AML-193 (cell line): ENCODE data around the gene CFAP53.

Experiments used
- DNase-seq, 2 experiments: peaks; one replicate each; lab custom pipeline; 2025; lab: John Stamatoyannopoulos, UW

The CFAP53 gene

DNA sequence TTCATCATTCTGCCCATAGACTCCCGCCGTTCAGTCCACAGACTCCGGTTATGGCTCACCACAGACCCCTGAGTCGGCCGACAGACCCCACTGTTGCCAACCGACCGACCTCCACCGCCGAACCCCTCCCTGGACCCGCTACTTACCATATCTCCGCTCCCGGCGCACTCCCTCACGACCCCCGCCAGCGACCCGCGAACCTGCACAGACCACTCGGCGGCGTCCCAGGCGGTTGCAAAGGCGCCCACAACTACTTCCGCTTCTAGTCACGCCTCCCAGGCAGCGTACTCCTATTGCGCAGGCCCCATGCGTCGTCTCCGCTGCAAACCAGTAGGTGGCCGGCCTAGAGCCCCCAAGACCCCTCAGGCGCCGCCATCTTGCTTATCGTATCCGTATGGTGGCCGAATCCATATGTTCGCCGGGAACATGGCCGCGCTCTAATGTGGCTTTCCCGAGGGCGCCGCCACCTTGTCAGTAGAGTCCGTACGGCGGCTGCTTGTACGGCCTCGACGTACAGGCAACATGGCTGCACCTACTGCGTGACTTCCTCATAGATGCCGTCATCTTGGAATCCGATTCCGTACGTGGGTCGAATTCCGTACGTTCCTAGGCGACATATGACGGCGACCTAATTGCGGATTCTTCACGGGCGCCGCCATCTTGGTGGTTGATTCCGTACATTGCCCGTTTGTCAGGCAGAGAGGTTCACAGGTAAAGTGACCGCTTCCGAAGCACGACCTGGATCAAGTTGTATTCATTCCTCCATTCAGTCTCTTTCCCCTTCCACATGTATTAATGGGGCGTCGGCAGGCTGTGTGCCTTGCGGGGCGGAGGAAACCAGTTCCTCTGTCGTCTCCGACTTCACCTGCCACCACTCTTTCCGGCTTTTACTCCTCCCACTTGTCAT lies 21.4 kb upstream of the CFAP53 start, which contains the start of gene CXXC1:
Gene CXXC1, minus strand, starts transcription at position 252 of the 907 bp plus-strand sequence. Its CDS starts 103 bp downstream, at position 149.
- DNase-seq, result peak; percentile 97

DNA sequence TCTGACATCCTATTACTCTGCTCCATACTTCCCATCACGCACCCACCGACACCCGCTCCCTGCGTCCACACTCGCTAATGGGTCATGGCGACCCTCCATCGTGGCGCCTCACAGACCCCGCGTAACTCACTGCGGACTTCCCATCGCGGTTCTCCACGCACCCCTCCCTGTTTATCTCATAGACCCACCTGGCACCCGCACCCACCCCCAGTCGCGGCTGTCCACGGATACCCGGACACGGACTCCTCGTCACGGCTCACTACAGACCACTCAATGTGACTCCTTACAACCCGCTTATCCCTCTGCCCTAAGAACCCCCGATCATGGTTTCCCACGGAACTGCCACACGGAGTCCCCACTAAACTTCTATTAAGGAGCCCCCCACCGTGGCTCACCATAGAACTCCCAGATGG lies 20.7 kb upstream of the CFAP53 start:
- DNase-seq, result no peak

DNA sequence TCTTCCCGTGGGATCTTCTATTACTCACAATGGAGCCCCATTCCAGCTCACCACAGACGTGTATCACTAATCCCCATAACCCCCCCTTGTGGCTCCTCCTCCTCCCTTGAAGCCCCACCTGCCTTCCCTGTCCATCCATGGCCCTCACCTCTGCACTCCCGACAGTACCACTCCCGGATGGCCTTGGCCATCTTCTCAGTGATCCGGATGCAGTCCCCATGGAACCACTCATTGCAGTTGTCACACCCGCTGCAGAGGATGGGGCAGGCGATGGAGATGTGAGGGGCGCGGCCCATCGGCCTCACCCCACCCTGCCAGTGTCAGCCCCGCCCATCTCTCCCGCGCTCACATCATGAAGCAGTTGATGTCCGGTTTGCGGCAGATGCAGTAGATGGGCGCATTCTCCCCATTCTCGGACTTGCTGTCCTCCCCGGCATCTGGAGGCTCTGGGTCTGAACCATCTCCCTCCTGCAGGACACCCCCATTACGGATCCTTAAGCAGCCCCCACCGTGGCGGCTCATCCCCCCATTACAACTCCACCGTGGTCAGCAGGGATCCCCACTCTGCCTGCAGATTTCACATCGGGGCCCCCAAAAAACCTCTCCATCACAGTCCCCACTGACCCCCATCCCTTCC lies 20.2 kb upstream of the CFAP53 start:
- no peak for DNase-seq

DNA sequence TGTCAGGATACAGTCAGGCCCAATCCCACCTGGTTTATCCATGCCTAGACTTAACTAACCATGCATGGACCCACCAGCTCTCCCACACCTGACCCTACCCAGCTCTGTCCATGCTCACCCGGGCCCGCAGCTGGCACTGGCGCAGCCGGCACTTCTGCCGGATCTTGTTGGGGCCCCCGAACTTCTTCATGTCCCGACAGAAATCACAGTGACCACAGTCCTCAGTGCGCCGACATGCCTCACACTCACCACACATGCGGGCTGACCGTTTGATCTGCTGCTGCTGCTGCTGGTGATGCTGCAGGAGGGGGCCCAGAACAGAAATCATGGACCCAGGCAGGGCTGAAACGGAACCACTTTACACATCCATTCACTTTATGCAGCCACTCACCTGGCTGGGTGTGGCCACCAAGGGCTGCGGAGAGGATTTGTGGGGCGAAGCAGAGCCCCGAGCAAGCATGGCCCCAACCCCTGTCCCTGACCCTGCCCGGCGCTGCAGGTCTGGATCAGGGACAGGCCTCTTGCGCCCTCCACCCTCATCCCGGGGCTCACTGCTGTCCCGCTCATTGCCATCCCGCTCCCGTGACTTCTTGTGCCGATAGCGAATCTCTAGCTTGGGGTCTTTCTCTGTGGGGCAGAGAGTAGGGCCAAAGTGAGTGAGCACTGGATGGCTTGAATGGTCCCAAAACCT lies 19.5 kb upstream of the CFAP53 start:
- no peak for DNase-seq

DNA sequence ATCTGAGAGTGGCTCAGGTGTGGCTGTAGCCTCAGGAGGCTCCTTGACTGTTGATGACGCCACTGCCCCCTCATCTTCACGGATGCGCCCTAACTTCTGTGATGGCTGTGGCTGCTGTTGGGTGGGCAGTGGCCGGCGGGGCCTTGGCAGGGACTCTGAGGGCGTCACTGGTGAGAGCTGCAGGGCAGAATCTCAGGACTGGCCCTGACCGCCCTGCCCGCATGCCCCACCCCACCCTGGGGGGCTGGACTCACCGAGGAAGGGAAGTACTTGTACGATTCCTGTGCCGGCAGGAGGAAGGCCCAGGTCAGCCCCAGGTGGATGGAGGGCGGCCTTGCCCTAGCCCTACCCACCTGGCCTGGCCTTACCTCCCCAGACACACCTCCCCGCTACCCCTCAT lies 18.8 kb upstream of the CFAP53 start:
- no peak for DNase-seq

DNA sequence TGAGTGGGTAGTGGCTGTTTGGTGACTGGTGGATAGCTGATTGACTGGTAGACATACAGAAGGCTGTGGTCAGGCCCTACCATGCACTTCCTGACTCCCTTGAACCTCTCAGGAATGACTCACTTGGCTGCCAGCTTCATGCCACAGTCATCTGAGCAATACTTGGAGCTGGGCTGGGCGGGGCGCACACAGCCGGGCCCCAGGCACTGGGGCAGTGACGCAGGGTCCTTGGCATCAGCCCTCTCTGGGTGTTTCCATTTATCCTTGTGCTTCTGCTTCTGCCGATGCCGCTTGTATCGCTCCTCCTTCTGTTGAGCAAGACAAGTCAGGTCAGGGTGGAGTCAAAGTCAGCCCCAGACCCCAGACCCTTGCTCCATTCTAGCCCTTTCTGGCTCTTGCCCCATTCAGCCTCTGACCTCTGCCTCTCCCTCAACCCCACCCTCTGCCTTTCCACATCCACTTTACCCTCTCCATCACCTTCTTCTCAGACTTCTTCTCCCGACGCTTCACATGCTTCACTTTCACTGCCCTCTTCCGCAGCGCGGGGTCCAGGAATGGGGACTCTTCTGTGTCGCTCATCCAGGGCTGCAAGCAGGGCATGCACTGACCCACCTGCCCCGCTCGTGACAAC lies 18.1 kb upstream of the CFAP53 start:
- DNase-seq, result no peak

DNA sequence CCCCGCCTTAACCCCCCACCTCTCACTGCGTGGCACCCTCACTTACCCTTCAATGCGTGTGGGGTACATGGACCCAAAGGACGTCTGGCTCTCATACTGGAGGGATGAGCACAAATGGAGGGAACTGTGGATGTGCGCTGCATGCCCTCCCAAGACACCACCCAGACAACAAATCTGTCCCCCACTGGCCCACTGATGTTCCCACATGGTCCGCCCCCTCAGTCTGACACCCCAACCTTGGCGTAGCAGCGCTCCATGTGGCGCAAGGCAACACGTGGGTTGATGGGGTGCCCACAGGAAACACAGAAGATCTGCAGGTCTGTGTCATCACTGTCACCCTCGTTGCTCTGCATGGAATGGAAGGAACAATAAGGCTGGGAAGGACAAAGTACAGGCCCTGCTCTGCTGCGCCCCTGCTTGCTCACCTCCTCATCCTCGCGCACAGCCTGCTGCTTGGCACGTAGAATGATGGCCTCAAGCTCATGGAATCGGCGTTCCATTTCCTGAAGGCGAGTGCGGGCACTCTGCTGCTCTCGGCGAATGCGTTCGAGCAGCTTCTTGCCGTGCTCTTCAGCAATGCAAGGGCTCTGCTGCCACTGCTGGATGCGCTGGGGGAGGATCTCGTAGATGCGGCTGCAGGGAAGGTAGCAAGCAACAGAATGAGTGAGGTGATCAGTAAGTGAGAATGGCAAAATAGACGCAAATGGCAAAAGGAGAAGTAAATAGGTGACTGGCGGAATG lies 17.3 kb upstream of the CFAP53 start:
- no peak for DNase-seq

DNA sequence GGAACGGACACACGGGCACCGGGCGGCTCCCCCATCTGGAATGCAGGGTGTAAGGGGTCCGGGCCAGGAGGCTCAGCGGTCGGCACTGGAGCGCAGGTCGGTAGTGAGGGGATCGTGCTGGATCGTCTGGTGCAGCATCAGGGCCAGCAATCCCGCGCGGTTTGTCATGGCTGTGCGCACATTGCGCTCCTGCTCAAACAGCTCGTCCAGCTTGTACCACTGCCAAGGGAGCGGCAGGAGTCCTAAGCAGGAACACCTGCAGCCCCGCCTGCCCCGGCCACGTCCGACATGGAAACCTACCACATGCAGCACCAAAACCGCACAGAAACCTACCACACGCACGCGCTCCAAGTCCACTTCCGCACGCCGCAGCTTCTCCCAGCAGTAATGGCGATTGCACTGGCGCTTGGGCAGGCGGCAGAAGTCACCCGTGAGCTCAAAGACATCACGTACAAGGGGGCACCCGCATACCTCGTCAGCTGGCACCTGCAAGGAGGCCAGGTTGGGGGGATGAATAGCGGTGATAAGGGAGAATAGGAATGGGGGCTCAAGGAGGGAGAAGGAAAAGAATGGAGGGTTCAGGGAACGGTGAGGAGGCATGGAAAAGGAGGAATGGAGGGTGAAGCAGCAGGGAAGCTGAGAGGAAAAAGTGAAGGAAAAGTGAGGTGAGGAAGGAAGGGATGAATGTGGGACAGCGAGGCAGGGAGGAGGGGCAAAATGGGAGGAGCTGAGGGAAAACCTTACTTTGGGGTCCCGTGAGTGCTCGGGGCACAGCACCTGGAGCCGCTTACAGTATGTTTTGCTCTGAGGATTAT lies 16.4 kb upstream of the CFAP53 start:
- DNase-seq, result no peak

DNA sequence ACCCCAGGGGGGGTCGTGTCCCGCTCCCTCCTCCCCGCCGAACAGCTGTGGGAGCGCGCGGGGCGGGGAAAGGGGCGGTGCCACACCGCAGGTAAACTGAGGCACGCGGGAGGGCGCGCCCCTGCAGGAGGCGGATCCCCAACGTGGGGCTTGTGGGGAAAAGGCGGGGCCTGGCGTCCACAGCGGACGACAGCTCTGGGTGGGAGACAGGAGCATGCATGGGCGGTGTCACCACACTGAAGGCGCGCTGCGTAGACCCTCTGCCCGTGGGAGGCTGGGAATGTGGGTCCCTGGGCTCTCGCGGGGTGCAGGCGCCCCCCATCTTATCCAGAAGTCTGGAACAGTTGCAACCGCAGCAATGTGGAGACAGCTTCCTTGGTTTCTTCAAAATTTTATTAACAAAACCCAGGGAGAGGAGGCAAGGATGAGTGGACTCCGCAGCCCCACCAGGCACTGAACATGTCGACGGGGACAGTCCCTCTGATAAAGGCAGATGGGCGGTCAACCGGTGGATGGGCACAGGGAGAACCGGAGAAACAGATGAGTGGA lies 15.8 kb upstream of the CFAP53 start:
- DNase-seq, result no peak

DNA sequence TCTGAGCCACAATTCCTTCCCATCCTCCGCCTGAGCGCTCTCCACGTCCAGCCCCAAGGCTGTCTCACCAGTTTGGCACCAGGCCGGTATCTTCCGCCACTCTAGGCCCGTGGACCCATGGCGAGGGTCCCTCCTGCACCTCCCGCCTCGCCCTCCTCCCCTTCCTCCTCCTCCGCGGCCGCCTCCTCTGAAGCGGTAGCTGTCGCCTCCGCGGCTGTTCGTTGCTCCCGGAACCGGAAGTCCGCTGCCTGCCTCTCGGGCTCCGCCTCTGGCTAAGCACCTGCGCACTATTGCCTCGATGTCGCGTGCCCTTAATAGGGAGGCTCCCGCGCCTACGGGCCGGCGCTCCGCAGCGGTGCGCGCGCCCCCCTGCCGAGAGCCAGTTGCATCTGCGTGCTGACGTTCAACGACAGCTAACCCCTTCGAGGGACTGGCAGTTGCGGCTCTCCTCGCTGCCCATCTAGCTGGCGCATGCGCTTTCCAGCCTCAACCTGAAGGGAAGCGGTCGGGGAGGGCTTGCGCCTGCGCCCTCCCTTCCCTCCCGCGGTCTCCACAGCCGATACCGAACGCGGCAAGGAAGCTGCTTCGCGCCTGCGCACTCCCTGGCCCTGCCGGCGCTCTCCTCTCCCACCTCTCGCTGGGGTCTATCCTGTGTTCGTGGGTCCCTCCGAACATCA lies 15.1 kb upstream of the CFAP53 start, which contains the start of gene MBD1:
Gene MBD1, minus strand, starts transcription at position 229 of the 677 bp plus-strand sequence. CDS start 1,531 bp downstream, outside the sequence.
- peak; percentile 94 to 96 for DNase-seq

DNA sequence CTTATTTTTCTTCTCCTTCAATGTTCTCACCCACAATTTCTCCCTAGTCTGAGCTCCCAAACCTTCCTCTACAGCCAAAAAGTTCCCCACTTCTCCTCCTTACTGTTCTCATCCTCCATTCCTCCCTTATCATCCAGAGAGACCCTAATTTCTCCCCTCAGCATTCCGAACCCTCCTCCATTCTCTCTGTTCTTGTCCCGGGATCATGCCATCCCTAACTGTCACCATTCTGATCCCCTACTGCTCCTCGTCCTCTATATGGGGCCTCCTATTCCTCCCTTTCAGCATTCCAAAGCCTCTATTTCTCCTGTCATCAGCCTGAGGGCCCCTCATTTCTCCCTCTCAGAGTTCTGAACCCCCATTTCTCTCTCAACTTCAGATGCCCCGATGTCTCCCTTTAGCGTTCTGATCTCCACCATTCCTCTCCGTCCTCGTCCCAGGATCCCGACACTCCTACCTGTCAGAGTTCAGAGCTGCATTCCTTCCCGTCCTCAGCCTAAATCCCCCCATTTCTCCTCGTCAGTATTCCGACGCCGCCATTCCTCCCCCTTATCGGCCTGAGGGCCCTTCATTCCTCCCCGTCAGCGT lies 14.5 kb upstream of the CFAP53 start:
- DNase-seq, result no peak

DNA sequence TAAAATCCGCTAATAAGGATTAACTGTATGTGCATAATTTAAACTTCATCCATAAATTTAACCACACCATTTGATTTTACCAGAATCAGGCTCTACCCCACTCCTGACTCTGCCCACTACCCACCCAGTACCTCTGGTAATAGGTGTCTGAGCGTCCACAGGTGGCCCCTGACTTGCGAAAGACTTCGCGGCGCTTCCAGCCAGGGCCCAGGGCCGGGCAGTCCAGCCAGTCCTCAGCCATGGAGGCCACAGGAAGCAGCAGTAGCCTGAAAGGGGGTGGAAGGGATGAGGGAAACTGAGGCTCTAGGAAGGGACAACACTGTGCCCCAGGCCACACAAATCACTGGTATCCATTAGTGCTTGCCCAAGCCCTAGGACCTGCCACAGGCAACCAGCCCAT lies 13.5 kb upstream of the CFAP53 start:
- DNase-seq, result no peak

DNA sequence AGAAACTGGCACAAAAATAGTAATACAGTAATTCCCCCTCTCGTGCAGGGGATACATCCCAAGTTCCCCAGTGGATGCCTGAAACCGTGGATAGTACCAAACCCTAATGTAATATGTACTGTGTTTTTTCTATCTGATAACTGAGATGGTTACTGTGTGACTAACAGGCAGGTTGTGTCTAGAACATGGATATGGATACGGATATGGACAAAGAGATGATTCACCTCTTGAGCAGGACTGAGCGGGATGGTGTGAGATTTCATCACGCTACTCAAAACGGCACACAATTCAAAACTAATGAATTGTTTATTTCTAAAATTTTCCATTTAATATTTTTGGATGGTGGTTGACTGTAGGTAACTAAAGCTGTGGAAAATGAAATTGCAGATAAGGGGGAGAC lies 11.6 kb upstream of the CFAP53 start:
- no peak for DNase-seq

DNA sequence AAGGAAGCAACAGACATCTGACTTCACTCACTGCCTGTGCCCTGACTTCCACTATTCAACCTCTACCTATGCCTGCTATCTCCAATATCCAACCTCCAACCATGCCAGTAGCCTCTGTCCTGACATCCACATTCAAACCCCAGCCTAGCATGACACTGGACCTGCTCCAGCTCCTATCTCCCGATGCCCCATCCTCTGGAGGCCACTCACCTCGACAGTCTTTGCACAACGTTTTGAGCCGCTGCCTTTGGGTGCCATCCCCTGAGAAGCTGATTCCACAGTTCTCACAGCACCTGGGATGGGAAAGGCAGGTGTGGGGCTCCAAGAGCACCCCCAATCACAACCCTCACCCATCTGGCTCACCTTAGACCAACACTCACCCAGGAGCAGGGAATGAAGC lies 10.2 kb upstream of the CFAP53 start:
- no peak for DNase-seq

DNA sequence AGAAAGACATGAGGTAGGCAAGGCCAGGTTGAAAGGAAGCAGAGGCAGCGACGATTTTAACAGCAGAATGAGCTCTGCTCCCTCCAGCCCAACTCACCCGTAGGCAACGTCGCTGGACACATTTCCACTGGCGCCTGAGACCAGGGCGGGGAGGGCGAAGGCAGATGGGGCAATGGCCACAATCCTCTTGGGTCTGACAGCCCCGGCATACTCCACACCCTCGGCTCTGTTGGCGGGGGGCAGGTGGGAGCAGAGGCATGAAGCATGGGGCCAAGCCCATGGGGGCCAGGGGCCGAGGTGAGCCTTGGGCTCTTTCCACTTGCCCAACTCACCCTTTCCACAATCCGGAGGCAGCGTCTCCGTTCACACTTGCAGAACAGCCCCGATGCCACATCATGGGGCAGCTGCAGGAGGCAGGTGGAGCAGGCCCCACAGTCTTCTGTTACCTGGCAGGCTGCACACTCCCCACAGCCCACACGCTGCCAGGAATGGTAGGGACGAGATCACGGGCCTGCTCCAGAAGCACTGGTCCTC lies 9.3 kb upstream of the CFAP53 start:
- DNase-seq, result no peak

DNA sequence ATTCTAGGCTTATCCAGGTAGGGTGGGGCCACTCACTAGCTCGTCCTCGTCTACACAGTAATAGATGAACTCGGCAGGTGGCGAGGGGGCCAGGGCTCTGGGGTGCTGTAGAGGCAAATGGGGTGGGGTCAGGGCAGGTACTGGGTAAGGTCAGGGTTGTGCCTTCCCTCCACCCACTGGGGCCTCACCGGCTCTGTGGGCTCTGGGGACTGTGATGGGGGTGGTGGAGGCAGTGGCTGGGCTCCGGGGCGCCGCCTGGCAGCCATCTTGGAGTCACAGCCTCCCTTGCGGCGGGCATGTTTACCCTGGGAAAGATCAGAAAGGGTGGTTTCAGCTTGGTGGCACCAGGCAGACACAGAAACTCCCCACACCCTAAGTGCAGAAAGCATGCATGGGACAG lies 8.6 kb upstream of the CFAP53 start:
- no peak for DNase-seq

DNA sequence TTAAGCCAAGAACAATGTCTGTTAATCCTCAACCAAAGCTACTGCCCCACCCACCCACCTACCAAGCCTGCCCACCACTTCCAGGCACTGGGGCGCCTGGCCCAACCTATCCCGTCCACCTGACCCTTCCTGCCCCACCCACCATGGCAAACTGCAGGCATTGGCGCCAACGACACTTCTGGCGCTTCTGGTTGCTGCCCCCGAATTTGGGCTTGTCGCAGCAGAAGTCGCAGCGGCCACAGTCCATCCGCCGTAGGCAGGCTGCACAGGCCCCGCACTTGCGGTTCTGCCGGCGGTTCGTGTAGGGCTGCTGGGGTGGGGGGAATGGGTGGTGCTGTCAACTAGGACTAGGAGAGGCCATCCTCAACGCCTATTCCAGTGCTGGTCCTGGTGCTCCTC lies 7.7 kb upstream of the CFAP53 start:
- DNase-seq, result no peak

DNA sequence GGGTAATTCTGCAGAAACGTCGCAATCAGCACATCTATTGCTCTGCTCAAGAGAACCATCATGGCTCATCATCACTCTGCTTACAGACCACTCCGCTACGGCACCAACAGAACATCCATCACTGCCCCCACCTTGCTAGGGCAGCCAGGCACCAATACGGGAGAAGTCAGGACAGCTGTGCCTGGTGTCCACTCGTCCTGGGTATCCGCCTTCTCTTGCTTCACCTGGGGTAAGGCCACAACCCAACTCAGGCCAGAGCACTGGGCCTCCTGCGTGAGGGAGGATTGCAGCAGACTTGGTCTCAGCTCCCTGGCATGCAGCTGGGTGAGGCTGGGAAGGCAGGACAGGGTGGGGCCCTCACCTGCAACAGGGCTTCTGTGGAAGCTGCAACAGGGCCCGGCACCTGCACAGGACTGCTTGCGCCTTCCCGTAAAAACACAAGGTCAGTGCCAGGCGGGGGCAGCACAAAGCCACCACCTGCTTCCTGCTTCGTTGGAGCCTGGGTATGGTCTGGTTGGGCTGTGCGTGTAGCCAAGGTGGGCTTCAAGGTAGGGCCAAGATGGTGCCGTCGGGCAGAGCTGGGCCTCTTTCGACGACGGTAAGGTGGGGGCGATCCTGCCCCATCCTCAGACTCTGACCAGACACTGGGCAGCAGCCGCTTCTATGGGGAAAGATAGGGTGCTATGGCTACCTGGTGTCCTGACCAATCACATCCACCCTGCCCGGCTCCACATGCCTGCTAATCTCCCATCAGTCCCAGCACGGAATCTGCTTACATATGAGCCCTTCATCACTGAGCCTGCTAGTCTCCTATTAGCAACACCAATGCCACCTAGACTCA lies 7.1 kb upstream of the CFAP53 start:
- no peak for DNase-seq
